OCI-LY3 (cell line): ENCODE results near the gene BCOR.

Source experiments
- H2AFZ ChIP-seq: fragments of 200-600, 300-600 bp; shearing (Covaris generic); 2 replicates; pipeline ENCODE4 v1.6.0; 2014; ENCODE audit warnings: antibody characterized with exemption, low read depth, low read length
- H3K27ac ChIP-seq: fragments of 200-600, 300-600 bp; sonication (generic); 2 replicates; pipeline ENCODE4 v1.5.1; 2014; ENCODE audit warnings: mild to moderate bottlenecking, low read length, moderate library complexity, mixed read lengths
- H3K27me3 ChIP-seq: fragments of 200-600, 300-600 bp; sonication (generic); 2 replicates; pipeline ENCODE4 v1.6.1; 2014; ENCODE audit warnings: low read depth, low read length, mixed read lengths
- H3K36me3 ChIP-seq: fragments of 200-600, 300-600 bp; sonication (generic); replicated peaks from 2 replicates; pipeline ENCODE3; 2014; ENCODE audit warnings: low read depth, low read length, mixed read lengths
- H3K4me1 ChIP-seq: fragments of 300-600, 200-600 bp; sonication (generic); 2 replicates; pipeline ENCODE4 v1.6.1; 2014; ENCODE audit warnings: low read length, mixed read lengths
- H3K4me2 ChIP-seq: fragments of 200-600, 300-600 bp; sonication (generic); 2 replicates; pipeline ENCODE4 v1.6.1; 2014; ENCODE audit warnings: low read length, mixed read lengths
- H3K4me3 ChIP-seq: fragments of 300-600, 200-600 bp; sonication (generic); 2 replicates; pipeline ENCODE4 v1.5.1; 2014; ENCODE audit warnings: antibody characterized with exemption, mild to moderate bottlenecking, low read length, moderate library complexity
- H3K79me2 ChIP-seq: fragments of 300-600, 200-600 bp; shearing (Covaris generic); 2 replicates; pipeline ENCODE4 v1.6.1; 2014; ENCODE audit warnings: mild to moderate bottlenecking, low read length, mixed read lengths
- H3K9ac ChIP-seq: fragments of 300-600, 200-600 bp; shearing (Covaris generic); 2 replicates; pipeline ENCODE4 v1.6.0; 2014; ENCODE audit warnings: mild to moderate bottlenecking, low read length, moderate library complexity
- H3K9me3 ChIP-seq: fragments of 200-600, 300-600 bp; shearing (Covaris generic); 2 replicates; pipeline ENCODE4 v1.6.1; 2014; ENCODE audit warnings: low read length, mixed read lengths; ENCODE audit not compliant: insufficient read depth
- H4K20me1 ChIP-seq: fragments of 200-600, 300-600 bp; sonication (generic); 2 replicates; pipeline ENCODE4 v1.6.1; 2016; ENCODE audit warnings: low read length, mixed read lengths; ENCODE audit not compliant: insufficient read depth
- EZH2phosphoT487 ChIP-seq: fragments of 200-600 bp; shearing (Covaris generic); IDR thresholded peaks from 2 replicates; pipeline ENCODE4 v1.6.1; 2018; ENCODE audit warnings: antibody characterized with exemption, mixed run types, low read depth
- TF ChIP-seq, protein P1 (sequence below): fragments of 200-600, 300-600 bp; sonication (generic); IDR thresholded peaks from 2 replicates; pipeline ENCODE4 v1.5.1; 2014; ENCODE audit warnings: antibody characterized with exemption, low read length, low read depth

Gene BCOR

DNA sequence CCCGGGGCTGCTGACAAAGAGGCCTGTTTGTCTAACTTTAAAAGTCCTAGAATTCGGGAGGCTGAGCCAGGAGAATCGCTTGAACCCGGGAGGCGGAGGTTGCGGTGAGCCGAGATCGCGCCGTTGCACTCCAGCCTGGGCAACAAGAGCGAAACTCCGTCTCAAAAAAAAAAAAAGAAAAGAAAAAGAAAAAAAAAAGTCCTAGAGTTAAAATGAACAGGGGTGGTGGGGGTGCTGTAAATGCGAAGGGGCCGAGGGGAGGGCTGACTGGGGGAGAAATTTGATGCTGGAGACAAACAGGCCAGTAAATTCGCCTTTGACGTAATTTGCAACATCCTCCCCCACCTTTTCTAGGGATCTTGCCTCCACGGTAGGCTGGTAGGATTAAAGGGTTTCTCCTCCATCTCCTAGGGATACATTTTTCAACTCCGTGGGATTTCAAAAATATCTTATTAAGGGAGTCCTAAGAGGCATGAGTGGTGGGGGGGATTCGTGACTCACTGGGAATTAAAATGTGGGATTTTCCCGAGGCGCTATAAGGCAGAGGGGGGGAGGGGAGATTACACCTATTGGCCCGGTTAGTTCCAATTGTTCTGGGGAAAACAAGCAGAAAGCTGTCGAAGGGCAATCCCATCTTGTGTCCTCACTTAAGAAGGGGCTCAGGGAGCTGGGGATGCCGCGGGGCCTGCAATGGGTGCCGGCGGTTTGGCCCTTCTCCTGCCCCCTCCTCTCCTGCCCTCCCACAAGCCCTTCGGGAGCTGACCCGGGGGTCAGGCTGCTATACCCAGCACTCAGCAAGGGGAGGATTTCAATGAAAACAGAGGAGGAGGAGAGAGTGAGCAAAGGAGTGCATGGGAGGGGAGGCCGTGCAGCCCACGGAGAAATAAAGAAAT, 3.0 kb upstream of the BCOR start:
- Histone ChIP-seq H3K79me2 (peaks cover 23% of the 10 kb centered on the region), H2AFZ (no peak overlapping the region), H3K4me1 (peaks cover 28% of the 10 kb centered on the region), H3K9ac (peak overlapping the region; percentile 48), H3K36me3 (peaks cover 5% of the 10 kb centered on the region), H3K4me2 (peak overlapping the region; percentile 81), H3K27me3 (0 out of 2 replicates have a peak, but pooled peaks cover 6% of the 10 kb centered on the region), H4K20me1 (peaks cover 10% of the 10 kb centered on the region; the same call in 1 of the 2 replicates), H3K4me3 (peak overlapping the region; percentile 63), H3K27ac (peak overlapping the region; percentile 96), H3K9me3 (no peaks in the 10 kb centered on the region)
- TF ChIP-seq, protein P1, sequence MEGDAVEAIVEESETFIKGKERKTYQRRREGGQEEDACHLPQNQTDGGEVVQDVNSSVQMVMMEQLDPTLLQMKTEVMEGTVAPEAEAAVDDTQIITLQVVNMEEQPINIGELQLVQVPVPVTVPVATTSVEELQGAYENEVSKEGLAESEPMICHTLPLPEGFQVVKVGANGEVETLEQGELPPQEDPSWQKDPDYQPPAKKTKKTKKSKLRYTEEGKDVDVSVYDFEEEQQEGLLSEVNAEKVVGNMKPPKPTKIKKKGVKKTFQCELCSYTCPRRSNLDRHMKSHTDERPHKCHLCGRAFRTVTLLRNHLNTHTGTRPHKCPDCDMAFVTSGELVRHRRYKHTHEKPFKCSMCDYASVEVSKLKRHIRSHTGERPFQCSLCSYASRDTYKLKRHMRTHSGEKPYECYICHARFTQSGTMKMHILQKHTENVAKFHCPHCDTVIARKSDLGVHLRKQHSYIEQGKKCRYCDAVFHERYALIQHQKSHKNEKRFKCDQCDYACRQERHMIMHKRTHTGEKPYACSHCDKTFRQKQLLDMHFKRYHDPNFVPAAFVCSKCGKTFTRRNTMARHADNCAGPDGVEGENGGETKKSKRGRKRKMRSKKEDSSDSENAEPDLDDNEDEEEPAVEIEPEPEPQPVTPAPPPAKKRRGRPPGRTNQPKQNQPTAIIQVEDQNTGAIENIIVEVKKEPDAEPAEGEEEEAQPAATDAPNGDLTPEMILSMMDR, result no peak
- no peak for TF ChIP-seq EZH2phosphoT487

DNA sequence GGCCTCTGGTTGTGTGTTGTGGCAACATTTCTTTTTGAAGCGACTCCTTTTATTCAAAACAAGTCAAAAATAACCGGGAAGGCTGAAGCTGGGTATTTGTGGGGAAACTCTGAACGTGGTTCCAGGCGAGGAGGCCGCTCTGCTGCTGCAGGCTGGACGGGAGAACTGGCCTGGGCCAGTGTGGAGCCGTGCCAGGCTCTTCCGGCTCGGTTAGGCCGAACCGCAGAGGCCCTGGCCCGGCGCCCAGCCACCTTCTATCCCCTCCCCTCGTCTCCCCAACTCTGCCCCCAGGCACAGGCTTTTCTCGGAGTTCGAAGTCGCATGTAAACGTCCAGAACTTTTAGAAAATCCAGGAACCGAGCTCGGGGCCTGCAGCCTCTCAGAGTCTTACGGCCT, 2.4 kb upstream of the BCOR start:
- H3K9ac ChIP-seq, result peak overlapping the region; percentile 48
- H4K20me1 ChIP-seq, result peaks cover 14% of the 10 kb centered on the region
- peak overlapping the region; percentile 81 for H3K4me2 ChIP-seq
- peak overlapping the region; percentile 63 for H3K4me3 ChIP-seq
- TF ChIP-seq EZH2phosphoT487, result no peak
- TF ChIP-seq, protein P1, result no peak
- no peaks in the 10 kb centered on the region for H3K9me3 ChIP-seq
- H3K36me3 ChIP-seq, result peaks cover 5% of the 10 kb centered on the region
- peaks cover 28% of the 10 kb centered on the region for H3K4me1 ChIP-seq
- H3K27ac ChIP-seq, result peak overlapping the region; percentile 96
- H3K27me3 ChIP-seq, result 0 out of 2 replicates have a peak, but pooled peaks cover 6% of the 10 kb centered on the region
- H3K79me2 ChIP-seq, result peaks cover 25% of the 10 kb centered on the region
- H2AFZ ChIP-seq, result no peak overlapping the region

DNA sequence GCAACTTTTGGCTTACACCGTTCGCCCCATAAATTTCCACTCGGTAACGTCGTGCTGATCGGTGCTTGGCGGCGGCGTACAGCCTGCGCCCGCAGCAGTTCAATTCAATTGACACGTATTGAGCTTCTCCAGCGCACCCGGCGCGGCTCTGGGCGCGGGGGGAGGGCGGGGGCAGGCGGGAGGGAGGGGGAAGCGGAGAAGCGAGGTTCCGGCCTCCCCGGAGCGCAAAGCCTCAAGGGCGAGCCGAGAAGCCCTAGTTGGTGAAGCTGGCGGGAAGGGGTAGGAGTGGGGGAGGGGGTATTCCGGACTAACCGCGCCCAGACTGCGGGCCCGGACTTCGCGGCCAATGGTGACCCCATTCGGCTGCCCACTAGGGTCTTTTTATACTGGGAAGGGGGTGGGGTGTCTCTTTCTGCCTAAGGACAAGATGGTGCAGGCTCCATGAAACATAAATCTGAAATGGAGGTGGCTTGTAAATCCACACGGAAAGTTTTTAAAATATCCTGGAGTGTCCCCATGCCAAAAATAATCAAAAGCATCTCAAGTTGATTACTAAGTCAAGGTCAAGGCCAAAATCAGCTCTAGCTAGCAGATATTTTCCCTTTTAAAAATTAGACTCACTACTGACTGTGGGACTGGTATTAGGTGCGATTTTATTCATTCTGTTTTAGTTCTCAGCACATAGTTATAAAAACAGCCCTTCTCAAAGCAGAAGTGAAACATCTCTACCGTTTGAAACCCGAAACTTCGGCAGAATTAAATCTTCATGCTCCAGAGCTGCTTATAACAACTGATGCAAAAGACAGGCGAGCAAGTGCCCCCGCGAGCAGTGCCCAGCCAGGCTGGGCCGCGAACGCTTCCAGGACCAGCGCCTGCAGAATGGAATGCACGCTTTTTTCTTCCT, 1.5 kb upstream of the BCOR start:
- Histone ChIP-seq H3K4me2 (peak overlapping the region; percentile 95), H3K79me2 (peaks cover 33% of the 10 kb centered on the region), H3K4me1 (peaks cover 29% of the 10 kb centered on the region), H3K36me3 (peaks cover 5% of the 10 kb centered on the region), H3K9ac (peak overlapping the region; percentile 88), H3K4me3 (peak overlapping the region; percentile 95), H3K27ac (peak overlapping the region; percentile 96), H3K27me3 (0 out of 2 replicates have a peak, but pooled peaks cover 6% of the 10 kb centered on the region), H3K9me3 (no peaks in the 10 kb centered on the region), H2AFZ (no peak overlapping the region), H4K20me1 (peaks cover 21% of the 10 kb centered on the region)
- TF ChIP-seq EZH2phosphoT487, result no peak
- TF ChIP-seq, protein P1, result no peak
